Coronary artery (tissue), 2 donors: ENCODE measurements around the gene FANCL.
"Not testable (repeated sequence)": the region's sequence is repeated elsewhere in the genome, so short reads cannot be mapped to it uniquely, and the experiment has no call there.

ENCODE experiments used
- DNase-seq: peaks from one replicate; pipeline ENCODE4 v3.0.0-alpha.2; 2017; ENCODE audit warnings: low spot score
- H3K27ac ChIP-seq, 2 donors: fragments of 200-600 bp; sonication (generic); one replicate each; pipeline ENCODE4 v1.5.1; 2016 to 2019
- H3K4me3 ChIP-seq: fragments of 200-600 bp; sonication (generic); 2 replicates; pipeline ENCODE4 v1.5.1; 2016; ENCODE audit warnings: mild to moderate bottlenecking, moderate library complexity
- CTCF ChIP-seq: fragments of 200-600 bp; sonication (generic); IDR thresholded peaks from one replicate; pipeline ENCODE4 v1.5.1; 2019; ENCODE audit warnings: antibody characterized with exemption

The FANCL gene

GRCh38 chr2:58158481-58158880 is 82.6 kb downstream of the FANCL start:
- TF ChIP-seq CTCF = no peak
- DNase-seq = no peak
- H3K27ac ChIP-seq = no peak overlapping the region
- H3K4me3 ChIP-seq = no peak overlapping the region

- no peak for TF ChIP-seq CTCF
- no peak for DNase-seq
- H3K4me3 ChIP-seq = no peak overlapping the region
- H3K27ac ChIP-seq = no peak overlapping the region
These were observed 83.4 kb downstream of the FANCL start for GRCh38 chr2:58157754-58158153.

- H3K27ac ChIP-seq = no peak overlapping the region
- DNase-seq = no peak
- no peak overlapping the region for H3K4me3 ChIP-seq
- no peak for TF ChIP-seq CTCF
These were observed 84.3 kb downstream of the FANCL start for GRCh38 chr2:58156780-58157179.

- no peak for TF ChIP-seq CTCF
- Histone ChIP-seq H3K4me3 (no peak overlapping the region), H3K27ac (no peak overlapping the region)
- DNase-seq = no peak
These were observed 85.9 kb downstream of the FANCL start for GRCh38 chr2:58155160-58155778.

- Histone ChIP-seq H3K4me3 (no peak overlapping the region), H3K27ac (no peak overlapping the region)
- no peak for TF ChIP-seq CTCF
- no peak for DNase-seq
These were observed 94.4 kb downstream of the FANCL start for GRCh38 chr2:58146707-58147106.

- not testable (repeated sequence) for H3K27ac ChIP-seq, H3K4me3 ChIP-seq, DNase-seq
These were observed 95.4 kb downstream of the FANCL start for GRCh38 chr2:58145769-58146168.

GRCh38 chr2:58140508-58141072 is 100.5 kb downstream of the FANCL start:
- Histone ChIP-seq H3K4me3 (no peak overlapping the region), H3K27ac (no peak overlapping the region)
- no peak for TF ChIP-seq CTCF
- no peak for DNase-seq
